Peyer's patch (tissue), 4 donors: ENCODE measurements around the gene TMEM161A. TPM values are rescaled to one million over a fixed set of nuclear protein-coding genes. Genes with fewer than 3 reads are reported as not detected.
"Not testable (repeated sequence)": the region's sequence is repeated elsewhere in the genome, so short reads cannot be mapped to it uniquely, and the experiment has no call there.

Source experiments
- DNase-seq, 3 donors: peaks; one replicate each; pipeline ENCODE4 v3.0.0-alpha.2; 2017 to 2019
- H3K27ac ChIP-seq, 4 donors: fragments of 200-600 bp; sonication (generic); one replicate each; pipeline ENCODE4 v1.5.1; 2016 to 2019
- H3K27me3 ChIP-seq, 2 donors: fragments of 200-600 bp; sonication (generic); one replicate each; pipeline ENCODE4 v1.5.1; 2019
- H3K36me3 ChIP-seq, 3 donors: fragments of 200-600 bp; sonication (generic); one replicate each; pipeline ENCODE4 v1.5.1; 2016 to 2019
- H3K4me1 ChIP-seq, 4 donors: fragments of 200-600 bp; sonication (generic); one replicate each; pipeline ENCODE4 v1.5.1; 2016 to 2019
- H3K4me3 ChIP-seq, 4 donors: fragments of 200-600 bp; sonication (generic); 1 replicate in 3 of 4; 2 replicates in 1 of 4; pipeline ENCODE4 v1.5.1; 2016 to 2019; ENCODE audit warnings: mild to moderate bottlenecking in 1 of 4
- H3K9me3 ChIP-seq, 4 donors: fragments of 200-600 bp; sonication (generic); one replicate each; pipeline ENCODE4 v1.5.1; 2016 to 2019; ENCODE audit warnings: mild to moderate bottlenecking in 1 of 4
- CTCF ChIP-seq, 6 experiments: fragments of 450-650 bp in 4 of 6; fragments of 200-600 bp in 2 of 6; sonication (generic) in 1 of 6; IDR thresholded peaks; one replicate each; pipeline ENCODE4 v1.5.1; 2017 to 2019; ENCODE audit warnings: antibody characterized with exemption in 6 of 6, mild to moderate bottlenecking in 3 of 6, moderate library complexity in 1 of 6
- POLR2A ChIP-seq, 2 donors: fragments of 450-650 bp; IDR thresholded peaks; one replicate each; pipeline ENCODE4 v1.5.1; 2017; ENCODE audit warnings: antibody characterized with exemption in 2 of 2, mild to moderate bottlenecking in 2 of 2, moderate library complexity in 2 of 2
- total RNA-seq, 4 donors: library from RNA; depleted of rRNA; stranded (reverse); fragments of >200 nt; gene quantifications; one replicate each; pipeline ENCODE4 v1.1.0, GENCODE V29; 2016

The TMEM161A gene
- total RNA-seq, 4 donors from 2014 or later: 15.9 to 26.4 (median 18.7) TPM

GRCh38 chr19:19179548-19180441, 41.5 kb upstream of the TMEM161A start:
- H3K4me1 ChIP-seq: no peaks in the 10 kb centered on the region
- TF ChIP-seq POLR2A (IDR thresholded peaks at IDR 0.05): no peak
- no peak for TF ChIP-seq CTCF (IDR thresholded peaks at IDR 0.05)
- no peaks in the 10 kb centered on the region for H3K9me3 ChIP-seq
- no peak overlapping the region for H3K27ac ChIP-seq
- no peaks in the 10 kb centered on the region for H3K27me3 ChIP-seq
- DNase-seq: no peak
- no peak overlapping the region for H3K4me3 ChIP-seq
- peaks cover 0 to 57% (median 0%) of the 10 kb centered on the region in 3 donors for H3K36me3 ChIP-seq

GRCh38 chr19:19176950-19177349, 38.7 kb upstream of the TMEM161A start:
- H3K36me3 ChIP-seq: peaks cover 0 to 41% (median 0%) of the 10 kb centered on the region in 3 donors
- H3K4me1 ChIP-seq: no peaks in the 10 kb centered on the region
- H3K4me3 ChIP-seq: no peak overlapping the region
- H3K9me3 ChIP-seq: no peaks in the 10 kb centered on the region
- H3K27ac ChIP-seq: no peak overlapping the region
- TF ChIP-seq POLR2A (IDR thresholded peaks at IDR 0.05): no peak
- TF ChIP-seq CTCF (IDR thresholded peaks at IDR 0.05): no peak
- no peaks in the 10 kb centered on the region for H3K27me3 ChIP-seq
- no peak for DNase-seq

GRCh38 chr19:19173243-19173642, 35.0 kb upstream of the TMEM161A start:
- H3K36me3 ChIP-seq: peaks cover 0 to 18% (median 0%) of the 10 kb centered on the region in 3 donors
- not testable (repeated sequence) for DNase-seq, H3K4me3 ChIP-seq

GRCh38 chr19:19171821-19172532, 33.7 kb upstream of the TMEM161A start:
- Histone ChIP-seq H3K27me3 (no peaks in the 10 kb centered on the region), H3K36me3 (peaks cover 0 to 10% (median 0%) of the 10 kb centered on the region in 3 donors), H3K27ac (no peak overlapping the region), H3K4me3 (no peak overlapping the region), H3K4me1 (peaks cover 0 to 14% (median 7%) of the 10 kb centered on the region in 4 donors), H3K9me3 (no peaks in the 10 kb centered on the region)
- TF ChIP-seq POLR2A (IDR thresholded peaks at IDR 0.05): no peak
- no peak for TF ChIP-seq CTCF (IDR thresholded peaks at IDR 0.05)
- DNase-seq: no peak

More at GRCh38 chr19:19173243-19173642, 35.0 kb upstream of the TMEM161A start:
- not testable (repeated sequence) for H3K27me3 ChIP-seq, H3K9me3 ChIP-seq, H3K27ac ChIP-seq
- peaks cover 0 to 14% (median 7%) of the 10 kb centered on the region in 4 donors for H3K4me1 ChIP-seq

GRCh38 chr19:19170873-19171672, 32.8 kb upstream of the TMEM161A start:
- TF ChIP-seq POLR2A (IDR thresholded peaks at IDR 0.05) (no peak), CTCF (IDR thresholded peaks at IDR 0.05) (no peak)
- Histone ChIP-seq H3K4me1 (peaks cover 0 to 14% (median 7%) of the 10 kb centered on the region in 4 donors), H3K36me3 (peaks cover 0 to 6% (median 0%) of the 10 kb centered on the region in 3 donors), H3K27me3 (no peaks in the 10 kb centered on the region), H3K9me3 (no peaks in the 10 kb centered on the region), H3K27ac (no peak overlapping the region), H3K4me3 (no peak overlapping the region)
- no peak for DNase-seq
